ENCODE data around the gene AMN. TPM values are rescaled to one million over a fixed set of nuclear protein-coding genes. Genes with fewer than 3 reads are reported as not detected.

AMN gene
- total RNA-seq, 1 experiment from 2014 or later: 21.8 TPM

DNA sequence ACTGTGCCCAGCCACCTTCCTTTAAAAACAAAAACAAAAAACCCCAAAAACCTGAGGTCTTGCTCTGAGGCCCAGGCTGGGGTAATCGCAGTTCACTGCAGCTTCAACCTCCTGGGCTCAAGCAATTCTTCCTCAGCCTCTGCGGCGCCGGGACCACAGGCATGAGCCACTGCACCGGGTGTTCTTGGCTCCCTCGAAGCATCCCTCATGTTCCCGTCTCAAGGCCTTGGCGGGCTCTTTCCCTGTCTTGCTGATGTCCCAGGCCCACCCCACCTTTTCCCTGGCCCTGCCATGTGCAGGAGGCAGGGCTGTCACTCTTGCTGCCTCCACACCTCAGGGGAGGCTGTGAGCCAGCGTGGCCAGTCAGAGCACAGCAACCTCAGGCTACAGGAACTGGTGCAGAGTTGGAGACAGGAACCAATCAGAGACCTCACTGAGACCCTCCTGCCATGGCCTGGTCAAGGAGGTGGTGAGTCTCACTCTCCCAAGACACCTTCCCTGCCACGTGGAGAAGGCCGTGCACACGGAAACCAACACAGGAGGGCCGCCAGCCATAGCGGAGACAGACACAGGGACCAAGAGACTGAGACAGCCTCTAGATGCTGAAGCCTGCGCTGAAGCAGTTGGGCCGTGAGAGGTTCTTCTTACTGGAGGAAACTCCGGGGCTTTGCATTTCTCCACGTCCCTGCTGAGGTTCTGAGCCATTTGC lies 6.0 kb upstream of the AMN start:
- Histone ChIP-seq H3F3A (ENCODE audit: insufficient read depth, low read depth) (no peaks in the 10 kb centered on the region; the same call in 1 of the 2 replicates), H3K4me3 (no peak overlapping the region)
- intact Hi-C loops (cut with micrococcal nuclease; ENCODE audit: unreplicated experiment): loop anchor here (1.0 to 5.0 kb wide), 2 partner anchors 392 to 479 kb away; no protein-coding TSS in a partner anchor

DNA sequence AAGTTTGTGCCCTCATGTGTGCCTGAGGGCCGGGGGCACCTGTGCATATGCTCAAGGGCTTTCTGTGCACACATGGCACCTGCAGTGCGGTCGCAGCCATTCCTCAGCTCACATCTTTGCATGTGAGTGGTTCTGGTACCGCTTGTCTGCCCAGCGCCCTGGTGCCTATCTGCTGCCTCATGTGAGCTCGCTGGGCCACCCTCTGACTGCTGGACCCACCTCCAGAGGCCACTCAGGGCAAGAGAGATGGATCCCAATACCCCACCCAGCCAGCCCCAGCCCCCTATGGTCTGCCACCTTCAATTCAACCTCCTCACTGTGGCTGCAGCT lies 5.4 kb upstream of the AMN start:
- no peaks in the 10 kb centered on the region for H3K79me2 ChIP-seq (ENCODE audit: low read depth)
- H3K4me3 ChIP-seq: no peak overlapping the region
- no peaks in the 10 kb centered on the region for H3K9me2 ChIP-seq (ENCODE audit: insufficient read depth)
- no TSS peak for BruUV-seq (replicated peaks)
- DNase-seq: no peak
- H3K36me3 ChIP-seq (ENCODE audit: low read depth): no peaks in the 10 kb centered on the region
- H3K4me2 ChIP-seq: no peak overlapping the region
- no peaks in the 10 kb centered on the region for H4K20me1 ChIP-seq (ENCODE audit: insufficient read depth)
- intact Hi-C loops (cut with micrococcal nuclease; ENCODE audit: unreplicated experiment): loop anchor here (1.0 to 5.0 kb wide), 2 partner anchors 393 to 480 kb away; no protein-coding TSS in a partner anchor
- TF ChIP-seq, protein P1, sequence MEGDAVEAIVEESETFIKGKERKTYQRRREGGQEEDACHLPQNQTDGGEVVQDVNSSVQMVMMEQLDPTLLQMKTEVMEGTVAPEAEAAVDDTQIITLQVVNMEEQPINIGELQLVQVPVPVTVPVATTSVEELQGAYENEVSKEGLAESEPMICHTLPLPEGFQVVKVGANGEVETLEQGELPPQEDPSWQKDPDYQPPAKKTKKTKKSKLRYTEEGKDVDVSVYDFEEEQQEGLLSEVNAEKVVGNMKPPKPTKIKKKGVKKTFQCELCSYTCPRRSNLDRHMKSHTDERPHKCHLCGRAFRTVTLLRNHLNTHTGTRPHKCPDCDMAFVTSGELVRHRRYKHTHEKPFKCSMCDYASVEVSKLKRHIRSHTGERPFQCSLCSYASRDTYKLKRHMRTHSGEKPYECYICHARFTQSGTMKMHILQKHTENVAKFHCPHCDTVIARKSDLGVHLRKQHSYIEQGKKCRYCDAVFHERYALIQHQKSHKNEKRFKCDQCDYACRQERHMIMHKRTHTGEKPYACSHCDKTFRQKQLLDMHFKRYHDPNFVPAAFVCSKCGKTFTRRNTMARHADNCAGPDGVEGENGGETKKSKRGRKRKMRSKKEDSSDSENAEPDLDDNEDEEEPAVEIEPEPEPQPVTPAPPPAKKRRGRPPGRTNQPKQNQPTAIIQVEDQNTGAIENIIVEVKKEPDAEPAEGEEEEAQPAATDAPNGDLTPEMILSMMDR (conservative IDR thresholded peaks at IDR 0.05): no peak
- no peak for TF ChIP-seq EZH2 (IDR thresholded peaks at IDR 0.05; ENCODE audit: low read depth)
- no peaks in the 10 kb centered on the region for H3K4me1 ChIP-seq (replicated peaks; ENCODE audit: insufficient read depth)
- H3K27me3 ChIP-seq (ENCODE audit: insufficient read depth, low read depth): no peaks in the 10 kb centered on the region
- H3K27ac ChIP-seq: no peak overlapping the region
- no peak overlapping the region for H2AFZ ChIP-seq
- ChIA-PET POLR2A (ENCODE audit: unreplicated experiment) (no interaction called here), CTCF (interaction anchor here (0.6 kb wide), 1 partner anchor 71 kb away, joined by 3 read pairs; no protein-coding TSS in a partner anchor)
- H3F3A ChIP-seq (ENCODE audit: insufficient read depth, low read depth): no peaks in the 10 kb centered on the region; the same call in 1 of the 2 replicates
- H3K9me3 ChIP-seq (ENCODE audit: insufficient read depth, low read depth): no peaks in the 10 kb centered on the region; the same call in 1 of the 2 replicates

More for the DNA sequence above, 6.0 kb upstream of the AMN start:
- Histone ChIP-seq H3K27me3 (ENCODE audit: insufficient read depth, low read depth) (no peaks in the 10 kb centered on the region), H3K9me3 (ENCODE audit: insufficient read depth, low read depth) (no peaks in the 10 kb centered on the region; the same call in 1 of the 2 replicates), H3K4me1 (replicated peaks; ENCODE audit: insufficient read depth) (no peaks in the 10 kb centered on the region), H3K36me3 (ENCODE audit: low read depth) (no peaks in the 10 kb centered on the region), H4K20me1 (ENCODE audit: insufficient read depth) (no peaks in the 10 kb centered on the region), H3K79me2 (ENCODE audit: low read depth) (no peaks in the 10 kb centered on the region), H3K4me2 (no peak overlapping the region), H3K27ac (no peak overlapping the region), H3K9me2 (ENCODE audit: insufficient read depth) (no peaks in the 10 kb centered on the region), H2AFZ (no peak overlapping the region)
- CTCF ChIA-PET: interaction anchor here (0.6 kb wide), 2 partner anchors 72 to 221 kb away, joined by 3 read pairs; no protein-coding TSS in a partner anchor
- POLR2A ChIA-PET (ENCODE audit: unreplicated experiment): no interaction called here
- no peak for DNase-seq
- no peak for TF ChIP-seq EZH2 (IDR thresholded peaks at IDR 0.05; ENCODE audit: low read depth)
- TF ChIP-seq, protein P1 (conservative IDR thresholded peaks at IDR 0.05): no peak
- no TSS peak for BruUV-seq (replicated peaks)

DNA sequence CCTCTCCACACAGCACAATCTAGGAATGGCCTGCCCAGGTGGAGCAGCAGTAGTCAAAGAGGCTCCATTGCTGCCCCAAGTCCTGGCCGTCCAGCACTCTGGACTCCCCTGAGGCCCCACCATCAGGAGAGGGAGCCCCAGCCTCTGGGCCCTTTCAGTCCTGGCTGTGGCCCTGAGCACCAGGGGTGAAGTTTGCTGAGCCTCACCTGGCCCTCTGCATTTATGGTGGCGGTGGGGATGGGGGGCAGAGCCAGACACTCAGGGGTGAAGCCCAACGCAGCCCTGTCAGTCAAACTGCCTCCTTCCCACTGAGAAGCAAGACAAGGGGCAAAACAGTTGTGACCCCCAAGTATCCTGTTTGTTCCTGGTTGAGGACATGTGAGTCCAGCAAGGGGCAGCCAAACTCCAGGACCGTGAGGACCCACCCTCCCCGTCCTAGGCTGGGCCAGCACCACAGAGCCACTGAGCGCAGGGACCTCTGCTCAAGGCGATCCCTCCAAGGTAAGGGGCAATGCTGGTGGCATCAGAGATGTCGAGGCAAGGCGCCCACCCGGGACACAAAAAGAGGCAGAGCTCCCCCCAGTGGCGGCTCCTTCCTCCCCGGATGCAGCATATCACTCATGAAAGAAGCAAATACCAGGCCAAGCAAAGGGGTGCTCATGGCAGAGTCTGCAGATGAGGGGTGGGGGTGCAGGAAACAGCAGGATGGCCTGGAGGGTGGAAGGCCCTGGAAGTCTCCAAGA lies 4.8 kb upstream of the AMN start:
- DNase-seq: peak in 1 of 2 experiments; percentile 54

More for the DNA sequence above, 4.8 kb upstream of the AMN start:
- Histone ChIP-seq H3K27me3 (ENCODE audit: insufficient read depth, low read depth) (no peaks in the 10 kb centered on the region), H3K9me2 (ENCODE audit: insufficient read depth) (no peaks in the 10 kb centered on the region), H3K4me3 (no peak overlapping the region), H3K79me2 (ENCODE audit: low read depth) (no peaks in the 10 kb centered on the region), H2AFZ (no peak overlapping the region), H3K4me2 (no peak overlapping the region), H3F3A (ENCODE audit: insufficient read depth, low read depth) (no peaks in the 10 kb centered on the region; the same call in 1 of the 2 replicates), H4K20me1 (ENCODE audit: insufficient read depth) (no peaks in the 10 kb centered on the region), H3K27ac (no peak overlapping the region), H3K4me1 (replicated peaks; ENCODE audit: insufficient read depth) (no peaks in the 10 kb centered on the region), H3K9me3 (ENCODE audit: insufficient read depth, low read depth) (no peaks in the 10 kb centered on the region; the same call in 1 of the 2 replicates), H3K36me3 (ENCODE audit: low read depth) (no peaks in the 10 kb centered on the region)
- ChIA-PET POLR2A (ENCODE audit: unreplicated experiment) (interaction anchor here (0.7 kb wide), 1 partner anchor 391 kb away, joined by 3 read pairs; no protein-coding TSS in a partner anchor), CTCF (interaction anchor here (0.6 kb wide), 1 partner anchor 360 kb away, joined by 3 read pairs; no protein-coding TSS in a partner anchor)
- TF ChIP-seq EZH2 (IDR thresholded peaks at IDR 0.05; ENCODE audit: low read depth): no peak
- TF ChIP-seq, protein P1 (conservative IDR thresholded peaks at IDR 0.05): peak; percentile 82
- no TSS peak for BruUV-seq (replicated peaks)
- intact Hi-C loops (cut with micrococcal nuclease; ENCODE audit: unreplicated experiment): loop anchor here (1.0 to 5.0 kb wide), 4 partner anchors 135 to 480 kb away; no protein-coding TSS in a partner anchor
